ENCODE measurements around the gene TRAPPC3L.

The TRAPPC3L gene

GRCh38 chr6:116456927-116457326 is 88.6 kb downstream of the TRAPPC3L start:
- peaks cover 27% of the 10 kb centered on the region for H3K4me1 ChIP-seq (ENCODE audit: insufficient read depth, low read length)
- H3K27ac ChIP-seq (ENCODE audit: low read length) = peak overlapping the region; percentile 47; the same call in 1 of the 2 replicates
- no peaks in the 10 kb centered on the region for H3K79me2 ChIP-seq (ENCODE audit: insufficient read depth, low read length)
- H4K20me1 ChIP-seq (ENCODE audit: insufficient read depth, low read length) = no peaks in the 10 kb centered on the region
- no peak overlapping the region for H3K9ac ChIP-seq (ENCODE audit: low read depth, low read length)
- no peak for DNase-seq
- no peak overlapping the region for H3K4me3 ChIP-seq (ENCODE audit: low read depth in 1 of 2, low read length in 2 of 2)
- no peaks in the 10 kb centered on the region for H3K27me3 ChIP-seq (ENCODE audit: insufficient read depth, low read length, poor library complexity)
- no peaks in the 10 kb centered on the region for H3K9me3 ChIP-seq (ENCODE audit: insufficient read depth, low read length, severe bottlenecking)
- no peak for TF ChIP-seq EZH2 (IDR thresholded peaks at IDR 0.05; ENCODE audit: borderline replicate concordance, low read depth, low read length, severe bottlenecking)
- ATAC-seq (ENCODE audit: insufficient read depth, low read depth) = peak; percentile 74
- H2AFZ ChIP-seq (ENCODE audit: low read depth, low read length) = no peak overlapping the region
- H3K36me3 ChIP-seq (ENCODE audit: insufficient read depth, low read length) = no peaks in the 10 kb centered on the region
- H3K4me2 ChIP-seq (ENCODE audit: insufficient read depth, low read length) = no peak overlapping the region

- Histone ChIP-seq H3K27me3 (ENCODE audit: insufficient read depth, low read length, poor library complexity) (no peaks in the 10 kb centered on the region), H3K79me2 (ENCODE audit: insufficient read depth, low read length) (no peaks in the 10 kb centered on the region), H3K4me1 (ENCODE audit: insufficient read depth, low read length) (peaks cover 23% of the 10 kb centered on the region), H3K27ac (ENCODE audit: low read length) (no peak overlapping the region), H3K4me3 (ENCODE audit: low read depth in 1 of 2, low read length in 2 of 2) (no peak overlapping the region), H4K20me1 (ENCODE audit: insufficient read depth, low read length) (no peaks in the 10 kb centered on the region), H2AFZ (ENCODE audit: low read depth, low read length) (no peak overlapping the region), H3K9me3 (ENCODE audit: insufficient read depth, low read length, severe bottlenecking) (no peaks in the 10 kb centered on the region), H3K36me3 (ENCODE audit: insufficient read depth, low read length) (no peaks in the 10 kb centered on the region), H3K9ac (ENCODE audit: low read depth, low read length) (no peak overlapping the region), H3K4me2 (ENCODE audit: insufficient read depth, low read length) (no peak overlapping the region)
- ATAC-seq (ENCODE audit: insufficient read depth, low read depth) = no peak
- TF ChIP-seq EZH2 (IDR thresholded peaks at IDR 0.05; ENCODE audit: borderline replicate concordance, low read depth, low read length, severe bottlenecking) (no peak), CTCF (IDR thresholded peaks at IDR 0.05; ENCODE audit: borderline replicate concordance, extremely low read depth, low read length, poor library complexity, severe bottlenecking) (no peak)
- DNase-seq = no peak
These were observed 89.4 kb downstream of the TRAPPC3L start for GRCh38 chr6:116456106-116456505.

- Histone ChIP-seq H4K20me1 (ENCODE audit: insufficient read depth, low read length) (no peaks in the 10 kb centered on the region), H3K36me3 (ENCODE audit: insufficient read depth, low read length) (no peaks in the 10 kb centered on the region), H3K4me2 (ENCODE audit: insufficient read depth, low read length) (no peak overlapping the region), H3K9me3 (ENCODE audit: insufficient read depth, low read length, severe bottlenecking) (no peaks in the 10 kb centered on the region), H3K4me3 (ENCODE audit: low read depth in 1 of 2, low read length in 2 of 2) (no peak overlapping the region), H3K27ac (ENCODE audit: low read length) (no peak overlapping the region), H3K4me1 (ENCODE audit: insufficient read depth, low read length) (peaks cover 18% of the 10 kb centered on the region), H3K9ac (ENCODE audit: low read depth, low read length) (no peak overlapping the region), H2AFZ (ENCODE audit: low read depth, low read length) (no peak overlapping the region), H3K79me2 (ENCODE audit: insufficient read depth, low read length) (no peaks in the 10 kb centered on the region), H3K27me3 (ENCODE audit: insufficient read depth, low read length, poor library complexity) (no peaks in the 10 kb centered on the region)
- ATAC-seq (ENCODE audit: insufficient read depth, low read depth) (no peak), DNase-seq (no peak)
- TF ChIP-seq CTCF (IDR thresholded peaks at IDR 0.05; ENCODE audit: borderline replicate concordance, extremely low read depth, low read length, poor library complexity, severe bottlenecking) = no peak
These were observed 93.0 kb downstream of the TRAPPC3L start for GRCh38 chr6:116452531-116452930.

GRCh38 chr6:116451916-116452315 is 93.6 kb downstream of the TRAPPC3L start:
- Histone ChIP-seq H3K4me3 (ENCODE audit: low read depth in 1 of 2, low read length in 2 of 2) (no peak overlapping the region), H3K27ac (ENCODE audit: low read length) (no peak overlapping the region), H3K27me3 (ENCODE audit: insufficient read depth, low read length, poor library complexity) (no peaks in the 10 kb centered on the region), H3K36me3 (ENCODE audit: insufficient read depth, low read length) (no peaks in the 10 kb centered on the region), H3K4me1 (ENCODE audit: insufficient read depth, low read length) (peaks cover 12% of the 10 kb centered on the region), H4K20me1 (ENCODE audit: insufficient read depth, low read length) (no peaks in the 10 kb centered on the region), H2AFZ (ENCODE audit: low read depth, low read length) (no peak overlapping the region), H3K79me2 (ENCODE audit: insufficient read depth, low read length) (no peaks in the 10 kb centered on the region), H3K9me3 (ENCODE audit: insufficient read depth, low read length, severe bottlenecking) (no peaks in the 10 kb centered on the region), H3K4me2 (ENCODE audit: insufficient read depth, low read length) (no peak overlapping the region), H3K9ac (ENCODE audit: low read depth, low read length) (no peak overlapping the region)
- DNase-seq (no peak), ATAC-seq (ENCODE audit: insufficient read depth, low read depth) (no peak)
- no peak for TF ChIP-seq CTCF (IDR thresholded peaks at IDR 0.05; ENCODE audit: borderline replicate concordance, extremely low read depth, low read length, poor library complexity, severe bottlenecking)
- no peak for TF ChIP-seq EZH2 (IDR thresholded peaks at IDR 0.05; ENCODE audit: borderline replicate concordance, low read depth, low read length, severe bottlenecking)
